H1 (cell line): Measurements from ENCODE around the gene TRPV4. TPM values are rescaled to one million over a fixed set of nuclear protein-coding genes. Genes with fewer than 3 reads are reported as not detected.

Experiments
- RXRA ChIP-seq: IDR thresholded peaks from 2 replicates; pipeline ENCODE4 v1.6.1; 2011; ENCODE audit warnings: low read depth, mild to moderate bottlenecking, low read length, moderate library complexity; ENCODE audit not compliant: insufficient read depth
- polyA plus RNA-seq, 7 experiments: library from polyadenylated mRNA; depleted of rRNA in 3 of 7; stranded (reverse) in 5 of 7; unstranded in 2 of 7; fragments of >200 nt in 5 of 7; fragments of 200-250 nt in 2 of 7; gene quantifications; 1 replicate in 5 of 7; 2 replicates in 1 of 7; 4 replicates in 1 of 7; pipeline versions ENCODE4 v1.2.1 to v1.2.3, GENCODE V29; 2011 to 2013; ENCODE audit warnings: missing spikeins in 2 of 7, mixed read lengths in 2 of 7
- total RNA-seq: library from RNA; stranded (reverse); fragmentation: NEBNext Ultra II Directional; extraction: Animal tissue kit (Norgen Biotek cat#: 25700); gene quantifications from 2 replicates; pipeline ENCODE4 v1.2.1, GENCODE V29; 2021

Gene TRPV4
- total and polyA plus RNA-seq, 2 of the 8 experiments (the other 6 are each of a cell fraction or from before 2014, with no cell fraction given): 2.1 to 6.2 TPM

GRCh38 chr12:109762071-109762672 is 71.0 kb downstream of the TRPV4 start (continued):
- no peak for TF ChIP-seq RXRA
